IMR-90 (cell line): ENCODE results near the gene GAS2L2. TPM values are rescaled to one million over a fixed set of nuclear protein-coding genes. Genes with fewer than 3 reads are reported as not detected.

Experiments used
- ATAC-seq: fragments of 200-7000 bp; cut with Tn5 transposase; 2 replicates; pipeline ENCODE4 v1.9.1; 2020; ENCODE audit warnings: low read depth, mild to moderate bottlenecking, moderate library complexity
- BruUV-seq: library from RNA; stranded (reverse); fragments of 400-500 nt; replicated peaks from 2 replicates; lab custom pipeline; 2021; lab: Mats Ljungman, UMichigan
- CTCF ChIA-PET: fragments of 300-600 bp; formaldehyde crosslinking; extraction: SDS; loops from one replicate; lab custom pipeline; 2021; ENCODE audit warnings: antibody characterized with exemption; lab: Yijun Ruan, JAX
- POLR2A ChIA-PET: fragments of 300-600 bp; sonication (Branson Sonifier 250); formaldehyde crosslinking; loops from one replicate; lab custom pipeline; 2022; ENCODE audit warnings: antibody characterized with exemption; ENCODE audit not compliant: unreplicated experiment; lab: Charles Lee
- DNase-seq: peaks from one replicate; pipeline ENCODE4 v3.0.0; 2013
- H2AFZ ChIP-seq: replicated peaks from 2 replicates; pipeline ENCODE3; 2013; ENCODE audit warnings: low read length, mild to moderate bottlenecking; ENCODE audit not compliant: poor library complexity
- H2AK5ac ChIP-seq: 2 replicates; pipeline ENCODE4 v1.6.1; 2013; ENCODE audit warnings: low read depth, low read length, inconsistent platforms
- H2AK9ac ChIP-seq: replicated peaks from 2 replicates; pipeline ENCODE3; 2013; ENCODE audit warnings: mild to moderate bottlenecking, low read depth, low read length, moderate library complexity; ENCODE audit not compliant: poor library complexity
- H2BK120ac ChIP-seq: 2 replicates; pipeline ENCODE4 v1.6.1; 2013; ENCODE audit warnings: low read depth, low read length, inconsistent platforms
- H2BK15ac ChIP-seq: 3 replicates; pipeline ENCODE4 v1.6.1; 2013; ENCODE audit warnings: low read depth, low read length, inconsistent platforms
- H2BK20ac ChIP-seq: 2 replicates; pipeline ENCODE4 v1.6.1; 2013; ENCODE audit warnings: low read depth, mild to moderate bottlenecking, inconsistent platforms, low read length, moderate library complexity
- H2BK5ac ChIP-seq: 2 replicates; pipeline ENCODE4 v1.6.1; 2013; ENCODE audit warnings: mild to moderate bottlenecking, low read depth, low read length, inconsistent platforms; ENCODE audit not compliant: poor library complexity, severe bottlenecking
- H3K14ac ChIP-seq: replicated peaks from 2 replicates; pipeline ENCODE4 v1.6.1; 2013; ENCODE audit warnings: low read depth, low read length, inconsistent platforms
- H3K18ac ChIP-seq: 2 replicates; pipeline ENCODE4 v1.6.1; 2013; ENCODE audit warnings: low read depth, low read length, control low read depth
- H3K23ac ChIP-seq: 2 replicates; pipeline ENCODE4 v1.6.1; 2013; ENCODE audit warnings: low read depth, low read length, inconsistent platforms
- H3K27ac ChIP-seq: 2 replicates; pipeline ENCODE4 v1.5.1; 2013; ENCODE audit warnings: mild to moderate bottlenecking, control low read depth, low read length; ENCODE audit not compliant: insufficient read depth
- H3K27me3 ChIP-seq: 2 replicates; pipeline ENCODE4 v1.6.1; 2013; ENCODE audit warnings: low read length; ENCODE audit not compliant: control insufficient read depth, insufficient read depth
- H3K36me3 ChIP-seq: 2 replicates; pipeline ENCODE4 v1.6.1; 2013; ENCODE audit warnings: low read length, mixed read lengths; ENCODE audit not compliant: control insufficient read depth, insufficient read depth
- H3K4ac ChIP-seq: 2 replicates; pipeline ENCODE4 v1.6.1; 2013; ENCODE audit warnings: low read depth, low read length, inconsistent platforms
- H3K4me1 ChIP-seq: 2 replicates; pipeline ENCODE4 v1.6.1; 2013; ENCODE audit warnings: low read length, mixed read lengths; ENCODE audit not compliant: control insufficient read depth, insufficient read depth
- H3K4me2 ChIP-seq: 2 replicates; pipeline ENCODE4 v1.6.1; 2013; ENCODE audit warnings: low read depth, mild to moderate bottlenecking, control low read depth, low read length, moderate library complexity
- H3K4me3 ChIP-seq: 2 replicates; pipeline ENCODE4 v1.5.1; 2013; ENCODE audit warnings: low read depth, mild to moderate bottlenecking, control low read depth, low read length, moderate library complexity; ENCODE audit not compliant: insufficient read depth
- H3K56ac ChIP-seq: 2 replicates; pipeline ENCODE4 v1.6.1; 2013; ENCODE audit warnings: low read length, inconsistent platforms; ENCODE audit not compliant: insufficient read depth; ENCODE audit errors: extremely low read depth
- H3K79me1 ChIP-seq, 2 experiments: 2 replicates each; pipeline ENCODE4 v1.6.1; 2013; ENCODE audit warnings: low read length in 2 of 2, inconsistent platforms in 1 of 2, low read depth in 1 of 2
- H3K9ac ChIP-seq: 2 replicates; pipeline ENCODE4 v1.6.1; 2013; ENCODE audit warnings: low read depth, low read length, control low read depth
- H3K9me1 ChIP-seq: 2 replicates; pipeline ENCODE4 v1.6.1; 2013; ENCODE audit warnings: low read length, inconsistent platforms; ENCODE audit not compliant: insufficient read depth
- H3K9me3 ChIP-seq: 2 replicates; pipeline ENCODE4 v1.6.1; 2013; ENCODE audit warnings: low read length; ENCODE audit not compliant: control insufficient read depth, insufficient read depth
- H4K20me1 ChIP-seq: 2 replicates; pipeline ENCODE4 v1.6.1; 2013; ENCODE audit warnings: low read length, inconsistent platforms; ENCODE audit not compliant: insufficient read depth
- H4K5ac ChIP-seq: 2 replicates; pipeline ENCODE4 v1.6.1; 2013; ENCODE audit warnings: mild to moderate bottlenecking, low read depth, low read length, control low read depth
- H4K8ac ChIP-seq, 2 experiments: 2 replicates each; pipeline ENCODE4 v1.6.1; 2013; ENCODE audit warnings: low read depth in 2 of 2, low read length in 2 of 2, control low read depth in 1 of 2, inconsistent platforms in 1 of 2
- H4K91ac ChIP-seq: 2 replicates; pipeline ENCODE4 v1.6.1; 2013; ENCODE audit warnings: low read depth, low read length, inconsistent platforms; ENCODE audit not compliant: insufficient read depth
- BHLHE40 ChIP-seq: fragments of 150-350 bp; IDR thresholded peaks from 2 replicates; pipeline ENCODE4 v1.6.1; 2016; ENCODE audit warnings: mild to moderate bottlenecking, low read depth, low read length
- CEBPB ChIP-seq: IDR thresholded peaks from 2 replicates; pipeline ENCODE4 v1.6.1; 2012; ENCODE audit warnings: low read depth, low read length, improper control_type of control experiment
- CHD1 ChIP-seq: IDR thresholded peaks from 2 replicates; pipeline ENCODE4 v1.6.1; 2012; ENCODE audit warnings: low read depth, low read length, improper control_type of control experiment
- FOS ChIP-seq: fragments of 150-350 bp; IDR thresholded peaks from 2 replicates; pipeline ENCODE4 v1.6.1; 2016; ENCODE audit warnings: low read depth, low read length
- MAFK ChIP-seq: IDR thresholded peaks from 2 replicates; pipeline ENCODE4 v1.6.1; 2012; ENCODE audit warnings: low read depth, low read length, improper control_type of control experiment
- MAZ ChIP-seq: IDR thresholded peaks from 2 replicates; pipeline ENCODE4 v1.6.1; 2012; ENCODE audit warnings: low read depth, mild to moderate bottlenecking, low read length, improper control_type of control experiment, moderate library complexity, borderline replicate concordance
- MXI1 ChIP-seq: IDR thresholded peaks from 2 replicates; pipeline ENCODE4 v1.6.1; 2012; ENCODE audit warnings: low read depth, mild to moderate bottlenecking, low read length, moderate library complexity, borderline replicate concordance
- NFE2L2 ChIP-seq: fragments of 150-350 bp; IDR thresholded peaks from 2 replicates; pipeline ENCODE4 v1.6.1; 2016; ENCODE audit warnings: low read depth, mild to moderate bottlenecking, low read length
- POLR2A ChIP-seq: IDR thresholded peaks from 2 replicates; pipeline ENCODE4 v1.6.1; 2012; ENCODE audit warnings: mild to moderate bottlenecking, low read depth, low read length
- RAD21 ChIP-seq: IDR thresholded peaks from 2 replicates; pipeline ENCODE4 v1.6.1; 2012; ENCODE audit warnings: low read length, improper control_type of control experiment
- RCOR1 ChIP-seq: IDR thresholded peaks from 2 replicates; pipeline ENCODE4 v1.6.1; 2012; ENCODE audit warnings: mild to moderate bottlenecking, low read length, improper control_type of control experiment; ENCODE audit not compliant: insufficient replicate concordance
- RFX5 ChIP-seq: IDR thresholded peaks from 2 replicates; pipeline ENCODE4 v1.8.0; 2012; ENCODE audit warnings: low read depth, mild to moderate bottlenecking, low read length, moderate library complexity
- SMC3 ChIP-seq: fragments of 150-350 bp; IDR thresholded peaks from 2 replicates; pipeline ENCODE4 v1.6.1; 2016; ENCODE audit warnings: low read depth, mild to moderate bottlenecking, antibody characterized with exemption, low read length, moderate library complexity
- WGBS, 2 experiments: methylation state at CpG; one replicate each; pipeline versions ENCODE4 v1.1.5 to v1.1.7; 2013; ENCODE audit warnings: missing lambda C conversion rate in 2 of 2; ENCODE audit not compliant: insufficient read length in 1 of 2; ENCODE audit errors: extremely low coverage in 2 of 2; 5-methylcytosine and 5-hydroxymethylcytosine counted together
- dilution Hi-C: fragments of 300-500 bp; cut with HindIII; formaldehyde crosslinking; loops from one replicate; pipeline ENCODE4 v1.14.3; 2018; ENCODE audit warnings: low sequenced_read_pairs; ENCODE audit not compliant: unreplicated experiment
- in situ Hi-C: fragments of 300-500 bp; cut with MboI; formaldehyde crosslinking; loops from 3 replicates; pipeline ENCODE4 v1.14.3; 2019; ENCODE audit warnings: low sequenced_read_pairs, inconsistent platforms, mixed read lengths
- intact Hi-C: fragments of 100-400 bp; cut with micrococcal nuclease; formaldehyde crosslinking; loops from 2 replicates; pipeline ENCODE4 v1.10.0; 2022
- polyA plus RNA-seq, 3 experiments: library from polyadenylated mRNA; depleted of rRNA; stranded (reverse); fragments of >200 nt; gene quantifications; 2 replicates each; pipeline ENCODE4 v1.2.3, GENCODE V29; 2012; ENCODE audit warnings: low replicate concordance in 1 of 3
- total RNA-seq: library from RNA; depleted of rRNA; stranded (reverse); fragments of >200 nt; gene quantifications from 2 replicates; pipeline ENCODE4 v1.2.3, GENCODE V29; 2012
- TF ChIP-seq, protein P1 (sequence below): fragments of 150-350 bp; IDR thresholded peaks from 2 replicates; pipeline ENCODE4 v1.6.1; 2017; ENCODE audit warnings: mild to moderate bottlenecking, antibody characterized with exemption, low read length, low read depth
- TF ChIP-seq, protein P2 (sequence below): fragments of 150-350 bp; IDR thresholded peaks from 2 replicates; pipeline ENCODE4 v1.6.1; 2016; ENCODE audit warnings: low read depth, mild to moderate bottlenecking, low read length, moderate library complexity, borderline replicate concordance
- TF ChIP-seq, protein P3 (sequence below): conservative IDR thresholded peaks from 2 replicates; pipeline ENCODE4 v1.5.1; 2012; ENCODE audit warnings: mild to moderate bottlenecking, low read depth, low read length, improper control_type of control experiment

GAS2L2 gene
- total and polyA plus RNA-seq, 2 of the 4 experiments (the other 2 are of a cell fraction) = 0.02 TPM; not detected in 1

DNA sequence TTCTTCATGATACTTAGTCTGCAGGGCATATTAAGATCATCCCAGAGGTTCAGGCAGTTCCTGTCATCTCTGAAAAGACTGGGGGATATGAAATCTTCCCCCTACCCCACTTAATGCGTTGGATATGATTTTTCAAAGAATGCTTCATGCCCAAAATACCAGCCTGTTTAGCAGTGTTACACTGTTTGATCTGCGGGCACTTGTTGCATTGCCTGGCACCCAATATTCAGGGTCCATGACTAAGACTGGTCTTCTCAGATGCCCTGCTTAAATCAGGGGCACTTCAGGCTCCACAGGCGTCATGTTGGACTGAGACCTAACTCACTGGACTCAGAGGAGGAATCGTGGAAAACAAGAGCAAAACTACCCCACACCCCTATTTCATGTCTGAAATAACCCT, 28.0 kb downstream of the GAS2L2 start:
- Histone ChIP-seq H2BK15ac (no peak overlapping the region), H3K27me3 (no peaks in the 10 kb centered on the region), H3K4me1 (peaks cover 15% of the 10 kb centered on the region), H2BK20ac (no peak overlapping the region), H4K8ac (no peak overlapping the region), H4K5ac (no peak overlapping the region), H3K79me1 (peaks cover under 1 to 25% of the 10 kb centered on the region in 2 experiments; a peak in 3 of 4 replicates), H3K9me1 (peaks cover 14% of the 10 kb centered on the region), H3K36me3 (peaks cover 19% of the 10 kb centered on the region), H3K9ac (no peak overlapping the region), H3K4me2 (no peak overlapping the region), H2BK120ac (no peak overlapping the region), H4K20me1 (peaks cover 13% of the 10 kb centered on the region; the same call in 1 of the 2 replicates), H2AK5ac (no peak overlapping the region), H4K91ac (no peak overlapping the region), H3K27ac (no peak overlapping the region), H3K9me3 (no peaks in the 10 kb centered on the region), H2AK9ac (no peak overlapping the region), H2BK5ac (no peak overlapping the region), H3K56ac (no peak overlapping the region), H3K4me3 (no peak overlapping the region), H3K14ac (no peak overlapping the region), H3K18ac (no peak overlapping the region), H3K23ac (no peak overlapping the region), H2AFZ (no peak overlapping the region), H3K4ac (no peak overlapping the region)
- no TSS peak for BruUV-seq
- intact Hi-C loops (no loop called here), dilution Hi-C loops (no loop called here), in situ Hi-C loops (loop anchor here (25.0 kb wide), 1 partner anchor 363 kb away; the partner anchor contains the start of gene SLFN11)
- no peak for DNase-seq
- ChIA-PET POLR2A (no interaction called here), CTCF (no interaction called here)
- ATAC-seq = no peak
- WGBS, 2 experiments = 100% methylated on average over 2 of the region's 4 CpGs; no CpG with 5 or more reads in 1 of the 2 experiments
- TF ChIP-seq MAFK (no peak), BHLHE40 (no peak), CHD1 (no peak), FOS (no peak), CEBPB (no peak), MAZ (no peak), MXI1 (no peak), RAD21 (no peak), RFX5 (no peak), NFE2L2 (no peak), POLR2A (no peak), SMC3 (no peak), RCOR1 (no peak)
- TF ChIP-seq, protein P1, sequence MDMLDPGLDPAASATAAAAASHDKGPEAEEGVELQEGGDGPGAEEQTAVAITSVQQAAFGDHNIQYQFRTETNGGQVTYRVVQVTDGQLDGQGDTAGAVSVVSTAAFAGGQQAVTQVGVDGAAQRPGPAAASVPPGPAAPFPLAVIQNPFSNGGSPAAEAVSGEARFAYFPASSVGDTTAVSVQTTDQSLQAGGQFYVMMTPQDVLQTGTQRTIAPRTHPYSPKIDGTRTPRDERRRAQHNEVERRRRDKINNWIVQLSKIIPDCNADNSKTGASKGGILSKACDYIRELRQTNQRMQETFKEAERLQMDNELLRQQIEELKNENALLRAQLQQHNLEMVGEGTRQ = no peak
- TF ChIP-seq, protein P2, sequence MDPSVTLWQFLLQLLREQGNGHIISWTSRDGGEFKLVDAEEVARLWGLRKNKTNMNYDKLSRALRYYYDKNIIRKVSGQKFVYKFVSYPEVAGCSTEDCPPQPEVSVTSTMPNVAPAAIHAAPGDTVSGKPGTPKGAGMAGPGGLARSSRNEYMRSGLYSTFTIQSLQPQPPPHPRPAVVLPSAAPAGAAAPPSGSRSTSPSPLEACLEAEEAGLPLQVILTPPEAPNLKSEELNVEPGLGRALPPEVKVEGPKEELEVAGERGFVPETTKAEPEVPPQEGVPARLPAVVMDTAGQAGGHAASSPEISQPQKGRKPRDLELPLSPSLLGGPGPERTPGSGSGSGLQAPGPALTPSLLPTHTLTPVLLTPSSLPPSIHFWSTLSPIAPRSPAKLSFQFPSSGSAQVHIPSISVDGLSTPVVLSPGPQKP = no peak
- TF ChIP-seq, protein P3, sequence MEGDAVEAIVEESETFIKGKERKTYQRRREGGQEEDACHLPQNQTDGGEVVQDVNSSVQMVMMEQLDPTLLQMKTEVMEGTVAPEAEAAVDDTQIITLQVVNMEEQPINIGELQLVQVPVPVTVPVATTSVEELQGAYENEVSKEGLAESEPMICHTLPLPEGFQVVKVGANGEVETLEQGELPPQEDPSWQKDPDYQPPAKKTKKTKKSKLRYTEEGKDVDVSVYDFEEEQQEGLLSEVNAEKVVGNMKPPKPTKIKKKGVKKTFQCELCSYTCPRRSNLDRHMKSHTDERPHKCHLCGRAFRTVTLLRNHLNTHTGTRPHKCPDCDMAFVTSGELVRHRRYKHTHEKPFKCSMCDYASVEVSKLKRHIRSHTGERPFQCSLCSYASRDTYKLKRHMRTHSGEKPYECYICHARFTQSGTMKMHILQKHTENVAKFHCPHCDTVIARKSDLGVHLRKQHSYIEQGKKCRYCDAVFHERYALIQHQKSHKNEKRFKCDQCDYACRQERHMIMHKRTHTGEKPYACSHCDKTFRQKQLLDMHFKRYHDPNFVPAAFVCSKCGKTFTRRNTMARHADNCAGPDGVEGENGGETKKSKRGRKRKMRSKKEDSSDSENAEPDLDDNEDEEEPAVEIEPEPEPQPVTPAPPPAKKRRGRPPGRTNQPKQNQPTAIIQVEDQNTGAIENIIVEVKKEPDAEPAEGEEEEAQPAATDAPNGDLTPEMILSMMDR = no peak
